HFF-Myc (cell line): ENCODE results near the gene CMYA5.

Experiments
- DNase-seq: peaks from one replicate; pipeline ENCODE4 v3.0.0-alpha.2; 2011; ENCODE audit warnings: low read depth; ENCODE audit errors: extremely low read depth
- H3K4me3 ChIP-seq: replicated peaks from 2 replicates; pipeline ENCODE4 v1.5.1; 2011; ENCODE audit warnings: low read depth, mild to moderate bottlenecking, control low read depth, low read length
- TF ChIP-seq, protein P1 (sequence below): IDR thresholded peaks from 2 replicates; pipeline ENCODE4 v1.5.1; 2012; ENCODE audit warnings: mild to moderate bottlenecking, low read depth, low read length, control low read depth; ENCODE audit errors: missing control alignments

The CMYA5 gene

DNA sequence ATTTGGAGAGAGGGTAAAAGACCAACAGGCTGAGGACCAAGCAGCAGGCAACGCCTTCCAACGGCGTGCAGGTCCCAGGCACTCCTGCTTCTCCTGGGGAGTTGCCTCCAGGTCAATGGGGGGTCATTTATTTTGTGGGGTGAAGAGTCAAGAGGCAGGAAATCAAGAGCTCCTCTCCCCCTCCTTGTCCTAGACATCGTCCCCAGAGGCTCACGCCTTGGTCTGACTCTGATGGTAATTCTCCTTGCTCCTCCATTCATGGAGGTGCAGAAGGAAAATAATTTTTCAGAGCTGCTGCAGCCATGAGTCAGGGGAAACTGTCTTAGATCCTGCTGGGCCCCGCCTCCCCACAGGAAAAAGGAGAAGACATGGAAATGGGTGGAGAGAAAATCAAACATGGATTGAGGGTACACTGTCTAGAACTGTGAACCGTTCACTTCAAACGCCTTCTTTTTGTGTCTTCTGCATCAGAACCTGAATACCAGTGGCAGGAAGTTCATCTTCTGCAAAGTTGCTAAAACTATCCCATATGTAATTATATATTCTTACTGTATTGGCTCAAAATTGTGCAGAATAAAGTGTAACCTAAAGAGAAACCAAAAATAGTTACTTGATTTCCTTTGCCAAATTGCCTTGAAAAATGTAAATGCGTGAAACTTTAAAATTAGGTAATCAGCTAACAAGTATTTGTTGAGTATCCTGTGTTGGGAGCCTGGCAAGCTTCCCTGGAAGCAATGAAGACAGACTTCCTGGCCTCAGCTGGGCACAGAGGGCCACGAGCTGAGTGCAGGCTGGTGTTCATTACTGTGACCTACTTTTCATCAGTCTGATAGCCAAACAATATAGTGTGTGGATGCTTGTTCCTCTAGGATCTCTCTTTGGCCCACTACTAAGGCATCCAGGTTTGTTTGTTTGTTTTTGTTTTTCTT is 142.0 kb downstream of the CMYA5 start:
- H3K4me3 ChIP-seq = no peak overlapping the region
- TF ChIP-seq, protein P1, sequence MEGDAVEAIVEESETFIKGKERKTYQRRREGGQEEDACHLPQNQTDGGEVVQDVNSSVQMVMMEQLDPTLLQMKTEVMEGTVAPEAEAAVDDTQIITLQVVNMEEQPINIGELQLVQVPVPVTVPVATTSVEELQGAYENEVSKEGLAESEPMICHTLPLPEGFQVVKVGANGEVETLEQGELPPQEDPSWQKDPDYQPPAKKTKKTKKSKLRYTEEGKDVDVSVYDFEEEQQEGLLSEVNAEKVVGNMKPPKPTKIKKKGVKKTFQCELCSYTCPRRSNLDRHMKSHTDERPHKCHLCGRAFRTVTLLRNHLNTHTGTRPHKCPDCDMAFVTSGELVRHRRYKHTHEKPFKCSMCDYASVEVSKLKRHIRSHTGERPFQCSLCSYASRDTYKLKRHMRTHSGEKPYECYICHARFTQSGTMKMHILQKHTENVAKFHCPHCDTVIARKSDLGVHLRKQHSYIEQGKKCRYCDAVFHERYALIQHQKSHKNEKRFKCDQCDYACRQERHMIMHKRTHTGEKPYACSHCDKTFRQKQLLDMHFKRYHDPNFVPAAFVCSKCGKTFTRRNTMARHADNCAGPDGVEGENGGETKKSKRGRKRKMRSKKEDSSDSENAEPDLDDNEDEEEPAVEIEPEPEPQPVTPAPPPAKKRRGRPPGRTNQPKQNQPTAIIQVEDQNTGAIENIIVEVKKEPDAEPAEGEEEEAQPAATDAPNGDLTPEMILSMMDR = no peak
- DNase-seq = no peak

DNA sequence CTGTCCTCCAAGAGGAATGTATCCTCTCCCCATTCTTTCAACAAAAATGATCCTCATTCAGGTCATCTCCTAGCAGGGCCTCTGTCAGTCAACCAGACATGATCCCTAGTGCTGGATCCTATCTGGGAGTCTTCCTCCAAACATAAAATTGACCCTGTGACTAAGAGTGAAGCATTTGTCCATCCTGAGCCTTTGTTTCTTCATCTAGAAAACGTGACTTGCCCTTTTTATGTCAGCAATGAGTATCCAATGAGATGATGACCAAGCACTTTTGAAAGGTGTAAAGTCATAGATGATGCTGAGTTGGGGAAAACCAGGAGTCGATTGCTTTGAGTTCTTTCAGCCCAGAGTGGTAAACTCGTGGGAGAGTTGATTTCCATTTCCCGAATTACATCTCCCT is 143.3 kb downstream of the CMYA5 start:
- DNase-seq = no peak
- H3K4me3 ChIP-seq = no peak overlapping the region
- TF ChIP-seq, protein P1 = no peak

DNA sequence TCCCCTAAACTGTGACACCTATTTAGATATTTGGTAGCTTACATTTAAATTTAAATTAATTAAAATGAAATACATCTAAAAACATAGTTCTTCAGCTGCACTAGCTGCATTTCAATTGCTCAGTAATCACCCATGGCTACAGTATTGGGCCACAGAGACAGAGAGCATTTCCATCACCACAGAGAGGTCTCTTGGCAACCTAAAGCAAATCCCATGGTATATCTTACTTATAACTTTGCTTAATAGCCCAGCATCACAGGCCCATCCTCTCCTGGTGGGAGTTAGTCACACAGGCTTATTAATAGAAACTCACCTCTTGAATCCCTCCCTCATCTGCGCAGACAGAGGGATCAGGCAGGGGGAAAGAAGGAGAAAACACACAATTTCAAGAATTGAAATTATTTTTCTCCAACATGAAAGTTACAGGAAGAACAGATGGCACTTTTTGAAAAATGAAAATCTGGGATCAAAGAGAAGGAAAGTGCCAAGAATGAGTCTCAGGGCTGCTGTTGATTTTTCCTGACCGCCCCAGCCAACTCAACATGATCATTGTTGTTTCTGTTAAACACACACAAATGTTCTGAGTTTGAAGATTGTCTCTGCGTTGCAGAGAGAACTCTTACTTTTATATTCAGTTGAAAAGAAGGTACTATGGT is 144.6 kb downstream of the CMYA5 start:
- TF ChIP-seq, protein P1 = no peak
- no peak for DNase-seq
- H3K4me3 ChIP-seq = no peak overlapping the region

DNA sequence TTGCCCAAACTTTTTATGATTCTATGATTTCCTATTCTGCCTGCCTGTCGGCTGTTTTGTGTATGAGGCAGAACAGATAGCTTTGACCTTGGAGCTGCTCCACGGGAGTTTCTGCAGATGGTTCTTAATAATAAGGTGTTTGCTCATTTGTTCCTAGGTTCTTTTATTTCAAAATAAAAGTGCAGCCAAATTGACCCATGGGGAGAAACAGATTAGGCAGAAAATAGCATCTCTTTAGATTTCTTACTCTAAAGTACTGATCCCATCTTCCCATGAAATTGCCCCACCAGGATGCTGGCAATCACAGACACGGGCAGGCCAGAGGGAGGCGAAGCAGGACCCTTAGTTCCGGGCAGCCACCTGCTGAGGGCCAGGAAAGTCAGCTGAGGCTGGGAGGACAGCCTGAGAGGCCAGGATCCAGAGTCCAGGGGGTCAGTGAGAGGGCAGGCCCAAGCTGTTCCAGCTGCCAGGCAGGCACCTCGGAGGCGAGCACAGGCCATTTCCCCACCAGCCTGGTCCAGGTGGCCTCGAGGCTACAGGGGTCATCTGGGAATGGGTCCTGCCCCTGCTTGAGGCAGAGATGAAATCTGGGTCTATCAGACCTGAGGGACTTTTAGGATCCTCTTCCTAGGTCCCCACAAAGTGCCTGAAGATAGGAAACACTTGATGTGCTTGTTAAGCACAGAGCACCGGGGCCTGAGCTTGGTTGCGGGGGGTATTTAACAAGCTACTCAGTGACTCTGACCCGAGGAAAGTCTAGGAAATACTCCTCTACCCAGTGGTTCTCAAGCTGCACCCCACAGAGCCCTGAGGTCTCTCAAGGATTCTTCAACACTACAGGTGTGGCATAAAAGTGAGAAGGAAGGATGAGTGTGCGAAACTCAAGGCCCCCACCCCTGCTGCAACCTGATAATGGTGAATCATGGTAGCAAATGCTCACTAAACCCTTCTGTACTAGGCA is 145.4 kb downstream of the CMYA5 start:
- TF ChIP-seq, protein P1 = no peak
- DNase-seq = no peak
- H3K4me3 ChIP-seq = no peak overlapping the region

DNA sequence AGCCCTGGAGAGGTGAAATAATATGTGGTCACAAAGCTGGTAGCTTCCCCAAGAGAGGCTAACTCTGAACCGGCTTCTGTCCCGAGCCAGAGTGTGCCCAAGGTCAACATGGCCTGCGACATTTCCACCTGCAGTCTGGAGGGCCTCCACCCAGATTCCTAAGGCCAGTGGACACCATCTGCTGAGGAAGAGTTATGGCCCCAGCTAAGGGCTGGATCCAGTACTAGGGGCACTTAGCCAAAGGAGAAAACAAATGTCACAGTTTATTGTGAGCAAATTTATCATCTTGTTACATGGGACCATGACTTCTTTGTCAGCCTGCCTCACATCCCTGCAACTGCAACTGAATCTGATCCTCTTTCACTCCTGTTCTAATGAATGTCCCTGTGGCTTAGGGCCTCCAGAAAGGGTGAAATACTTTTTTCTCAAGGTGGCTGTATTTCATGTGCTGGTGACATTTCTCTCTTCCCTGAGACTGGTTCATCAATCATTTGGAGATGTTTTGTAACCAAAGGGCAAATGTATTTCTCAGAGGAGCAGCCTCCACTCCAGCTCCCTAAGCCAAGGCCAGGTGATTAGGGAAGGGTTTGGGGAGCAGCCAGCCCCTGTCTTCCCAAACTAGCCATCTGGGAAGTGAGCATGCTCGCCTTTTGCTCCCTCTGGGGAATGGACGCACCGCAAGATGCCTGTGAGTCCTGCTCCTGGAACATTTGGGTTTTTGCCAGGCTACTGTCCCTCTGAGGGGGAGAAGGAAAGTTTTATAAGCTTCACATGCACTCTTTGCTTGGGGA is 148.3 kb downstream of the CMYA5 start:
- TF ChIP-seq, protein P1 = no peak
- no peak for DNase-seq

More for the DNA sequence above, 148.3 kb downstream of the CMYA5 start:
- no peak overlapping the region for H3K4me3 ChIP-seq
